Bronchus fibroblast of lung (primary cell): ENCODE results near the gene SEC61A2. TPM values are rescaled to one million over a fixed set of nuclear protein-coding genes. Genes with fewer than 3 reads are reported as not detected.

Experiments
- total RNA-seq: library from RNA; depleted of rRNA; stranded (reverse); fragments of >200 nt; gene quantifications from 2 replicates; pipeline ENCODE4 v1.2.3, GENCODE V29; 2015

The SEC61A2 gene
- total RNA-seq = 3.0 and 4.2 TPM in 2 replicates

DNA sequence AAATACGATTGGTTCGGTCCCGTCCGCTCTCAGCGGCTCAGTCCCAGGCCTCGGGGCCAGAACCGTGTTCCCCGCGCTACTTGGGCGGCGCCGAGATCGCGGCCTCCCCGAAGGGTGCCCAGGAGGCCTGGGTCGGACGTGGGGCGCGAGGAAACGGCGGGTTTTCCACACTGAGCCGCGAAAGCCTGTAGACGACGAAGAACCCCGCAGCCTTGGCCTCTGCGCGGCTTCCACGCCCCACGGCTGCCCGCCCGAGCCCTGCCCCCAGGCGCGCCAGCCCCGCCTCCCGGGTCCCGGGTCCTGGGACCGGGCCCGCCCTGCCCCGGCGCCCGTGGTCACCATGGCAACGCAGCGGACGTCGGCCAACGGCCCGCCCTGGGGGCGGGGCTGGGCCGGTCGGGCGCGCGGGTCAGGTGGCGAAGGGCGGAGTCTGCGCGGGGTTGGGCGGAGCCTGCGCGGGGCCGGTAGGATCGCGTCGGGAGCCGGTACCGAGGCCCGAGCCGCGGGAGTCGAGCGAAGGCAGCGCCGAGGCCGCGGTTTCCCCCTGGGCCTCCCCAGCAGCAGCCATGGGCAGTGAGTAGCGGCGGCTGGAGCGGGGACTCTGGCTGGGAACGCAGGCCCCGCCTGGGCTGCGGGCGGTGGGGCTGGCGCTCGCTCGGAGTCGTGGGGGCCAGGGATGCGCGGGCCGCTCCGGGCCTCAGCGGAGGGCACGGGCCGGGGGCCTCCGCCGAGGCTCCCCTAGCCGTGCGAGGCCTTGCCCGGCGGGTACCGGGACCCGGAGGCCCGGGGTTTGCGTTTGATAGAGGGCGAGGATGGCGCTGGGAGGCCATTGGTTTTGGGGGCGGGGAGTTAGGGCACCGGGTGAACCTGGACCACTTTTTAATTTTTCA is at the start of gene SEC61A2:
Gene SEC61A2, plus strand, starts transcription at position 456 of the 890 bp plus-strand sequence. Its CDS starts 111 bp downstream, at position 567.

DNA sequence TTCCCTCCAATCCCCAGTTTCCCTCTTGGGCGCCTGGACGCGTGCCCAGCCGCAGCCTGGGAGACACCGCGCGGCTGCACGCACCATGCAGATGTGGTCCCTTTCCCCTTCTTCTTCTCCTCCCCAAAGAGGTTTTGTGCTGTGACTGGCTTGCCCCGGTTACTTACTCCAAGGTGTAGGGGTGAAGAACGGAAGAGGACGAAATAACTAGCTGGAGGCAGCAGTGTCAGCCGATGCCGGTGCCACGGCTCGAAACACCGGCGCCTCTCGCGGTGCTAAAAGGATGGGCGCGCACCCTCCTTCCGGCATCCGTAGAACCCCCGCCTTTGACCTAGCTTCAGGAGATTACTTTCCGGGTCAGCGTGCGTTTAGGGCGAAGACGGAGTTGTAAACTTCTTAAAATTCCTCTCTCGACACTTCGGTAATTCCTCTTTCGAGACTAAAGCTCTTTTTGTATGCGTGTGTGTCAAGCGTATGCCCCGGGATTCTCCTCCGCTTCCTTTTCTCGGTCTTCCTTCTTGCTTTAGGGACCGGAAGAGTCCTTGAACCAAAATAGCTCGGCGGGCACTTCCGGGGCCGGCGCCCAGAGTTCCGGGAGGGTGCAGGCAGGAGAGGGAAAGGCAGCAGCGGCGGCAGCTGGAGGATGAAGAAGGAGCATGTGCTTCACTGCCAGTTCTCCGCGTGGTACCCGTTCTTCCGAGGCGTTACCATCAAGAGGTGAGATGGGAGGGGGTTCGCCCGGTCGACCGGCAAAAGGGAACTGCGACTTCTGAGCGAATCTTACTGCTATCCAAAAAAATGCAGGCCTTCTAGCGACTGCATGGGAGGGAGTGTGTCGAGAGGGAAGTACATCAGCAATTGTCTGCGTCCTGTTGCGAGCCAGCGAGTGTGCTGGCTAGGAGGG is 66.4 kb downstream of the SEC61A2 start, which contains the start of the genes CDC123 and NUDT5:
Gene CDC123, plus strand, starts transcription at position 586 of the 904 bp plus-strand sequence. Its CDS starts 58 bp downstream, at position 644.
Gene NUDT5, minus strand, starts transcription at position 289 of the 904 bp plus-strand sequence. CDS start 9,600 bp downstream, outside the sequence.

Other genes starting within 250 kb of the SEC61A2 start
- 7.1 and 8.1 TPM in 2 replicates for gene UPF2, start 86.9 kb upstream of the SEC61A2 start, total RNA-seq
- 11.3 and 12.3 TPM in 2 replicates for gene DHTKD1, start 60.7 kb upstream of the SEC61A2 start, total RNA-seq
- 79.7 and 81.4 TPM in 2 replicates for gene NUDT5, start 66.2 kb downstream of the SEC61A2 start, total RNA-seq
- 101 and 108 TPM in 2 replicates for gene CDC123, start 66.5 kb downstream of the SEC61A2 start, total RNA-seq
- 0.15 and 0.67 TPM in 2 replicates for gene CAMK1D, start 219.9 kb downstream of the SEC61A2 start, total RNA-seq